Measurements from ENCODE around the gene CYP46A1.
"Not testable (repeated sequence)": the region's sequence is repeated elsewhere in the genome, so short reads cannot be mapped to it uniquely, and the experiment has no call there.

The CYP46A1 gene

GRCh38 chr14:99683619-99684409 lies at the start of gene CYP46A1:
Gene CYP46A1, plus strand, starts transcription at chr14:99684298. Its CDS starts 120 bp downstream, at chr14:99684418.
- DNase-seq (ENCODE audit: low spot score): peak; percentile 100

GRCh38 chr14:99634443-99634842 lies 49.7 kb upstream of the CYP46A1 start:
- no peak for DNase-seq (ENCODE audit: low spot score)

GRCh38 chr14:99635116-99635515 lies 49.0 kb upstream of the CYP46A1 start:
- no peak for DNase-seq (ENCODE audit: low spot score)

- no peak for DNase-seq (ENCODE audit: low spot score)
Measured at GRCh38 chr14:99636487-99636886, 47.6 kb upstream of the CYP46A1 start.

GRCh38 chr14:99637624-99638023 lies 46.5 kb upstream of the CYP46A1 start:
- DNase-seq (ENCODE audit: low spot score): no peak

GRCh38 chr14:99642771-99643170 lies 41.3 kb upstream of the CYP46A1 start:
- not testable (repeated sequence) for DNase-seq (ENCODE audit: low spot score)

GRCh38 chr14:99643343-99643742 lies 40.8 kb upstream of the CYP46A1 start:
- DNase-seq (ENCODE audit: low spot score): no peak

- DNase-seq (ENCODE audit: low spot score): no peak
Measured at GRCh38 chr14:99644035-99644587, 40.0 kb upstream of the CYP46A1 start.

GRCh38 chr14:99644723-99645544 lies 39.2 kb upstream of the CYP46A1 start, which contains the start of gene HHIPL1:
Gene HHIPL1, plus strand, starts transcription at chr14:99645129. Its CDS starts 79 bp downstream, at chr14:99645208.
- peak; percentile 50 for DNase-seq (ENCODE audit: low spot score)

- DNase-seq (ENCODE audit: low spot score): no peak
Measured at GRCh38 chr14:99645545-99646505, 38.3 kb upstream of the CYP46A1 start.

GRCh38 chr14:99647411-99647810 lies 36.7 kb upstream of the CYP46A1 start:
- no peak for DNase-seq (ENCODE audit: low spot score)

GRCh38 chr14:99648027-99648784 lies 35.9 kb upstream of the CYP46A1 start:
- no peak for DNase-seq (ENCODE audit: low spot score)

GRCh38 chr14:99649219-99649618 lies 34.9 kb upstream of the CYP46A1 start:
- peak; percentile 72 for DNase-seq (ENCODE audit: low spot score)

- no peak for DNase-seq (ENCODE audit: low spot score)
Measured at GRCh38 chr14:99649643-99650042, 34.5 kb upstream of the CYP46A1 start.

GRCh38 chr14:99650189-99650588 lies 33.9 kb upstream of the CYP46A1 start:
- no peak for DNase-seq (ENCODE audit: low spot score)

- DNase-seq (ENCODE audit: low spot score): no peak
Measured at GRCh38 chr14:99651953-99652746, 31.9 kb upstream of the CYP46A1 start.

GRCh38 chr14:99654235-99654985 lies 29.7 kb upstream of the CYP46A1 start:
- DNase-seq (ENCODE audit: low spot score): peak; percentile 93

GRCh38 chr14:99655521-99655920 lies 28.6 kb upstream of the CYP46A1 start:
- no peak for DNase-seq (ENCODE audit: low spot score)

GRCh38 chr14:99656171-99656570 lies 27.9 kb upstream of the CYP46A1 start:
- no peak for DNase-seq (ENCODE audit: low spot score)
